ENCODE data around the gene TUT7.

The TUT7 gene

GRCh38 chr9:86282077-86282978 is 71.9 kb downstream of the TUT7 start, which contains the start of gene ISCA1:
TSS of gene ISCA1 (minus strand) at chr9:86282538. CDS start at chr9:86282458, 80 bp downstream.
- Histone ChIP-seq H3K4me1 (ENCODE audit: insufficient read depth, low read length) (peaks cover 29% of the 10 kb centered on the region), H2AFZ (ENCODE audit: low read depth, low read length) (peak within 1 kb of the TSS; percentile 80), H3K27me3 (ENCODE audit: insufficient read depth, low read length, poor library complexity) (no peaks in the 10 kb centered on the region), H3K36me3 (ENCODE audit: insufficient read depth, low read length) (peaks cover 11% of the 10 kb centered on the region), H3K4me2 (ENCODE audit: insufficient read depth, low read length) (peak within 1 kb of the TSS; percentile 97), H3K27ac (ENCODE audit: low read length) (peak within 1 kb of the TSS; percentile 89), H4K20me1 (ENCODE audit: insufficient read depth, low read length) (peaks cover 12% of the 10 kb centered on the region; the same call in 1 of the 2 replicates), H3K9ac (ENCODE audit: low read depth, low read length) (peak within 1 kb of the TSS; percentile 96), H3K79me2 (ENCODE audit: insufficient read depth, low read length) (peaks cover 49% of the 10 kb centered on the region), H3K4me3 (ENCODE audit: low read depth in 1 of 2, low read length in 2 of 2) (peak within 1 kb of the TSS; percentile 69 to 100), H3K9me3 (ENCODE audit: insufficient read depth, low read length, severe bottlenecking) (no peaks in the 10 kb centered on the region)
- DNase-seq, result peak; percentile 96
- ATAC-seq (ENCODE audit: insufficient read depth, low read depth), result peak; percentile 88
- TF ChIP-seq EZH2 (IDR thresholded peaks at IDR 0.05; ENCODE audit: borderline replicate concordance, low read depth, low read length, severe bottlenecking), result no peak
- TF ChIP-seq CTCF (IDR thresholded peaks at IDR 0.05; ENCODE audit: borderline replicate concordance, extremely low read depth, low read length, poor library complexity, severe bottlenecking), result no peak

- ATAC-seq (ENCODE audit: insufficient read depth, low read depth) (peak; percentile 31), DNase-seq (no peak)
- Histone ChIP-seq H3K4me3 (ENCODE audit: low read depth in 1 of 2, low read length in 2 of 2) (peak overlapping the region; percentile 69 to 100), H3K4me1 (ENCODE audit: insufficient read depth, low read length) (peaks cover 29% of the 10 kb centered on the region), H3K9ac (ENCODE audit: low read depth, low read length) (peak overlapping the region; percentile 96), H3K36me3 (ENCODE audit: insufficient read depth, low read length) (peaks cover 11% of the 10 kb centered on the region), H2AFZ (ENCODE audit: low read depth, low read length) (peak overlapping the region; percentile 80), H3K9me3 (ENCODE audit: insufficient read depth, low read length, severe bottlenecking) (no peaks in the 10 kb centered on the region), H3K4me2 (ENCODE audit: insufficient read depth, low read length) (peak overlapping the region; percentile 97), H3K27me3 (ENCODE audit: insufficient read depth, low read length, poor library complexity) (no peaks in the 10 kb centered on the region), H3K27ac (ENCODE audit: low read length) (peak overlapping the region; percentile 89), H4K20me1 (ENCODE audit: insufficient read depth, low read length) (peaks cover 12% of the 10 kb centered on the region; the same call in 1 of the 2 replicates), H3K79me2 (ENCODE audit: insufficient read depth, low read length) (peaks cover 56% of the 10 kb centered on the region)
- no peak for TF ChIP-seq EZH2 (IDR thresholded peaks at IDR 0.05; ENCODE audit: borderline replicate concordance, low read depth, low read length, severe bottlenecking)
- no peak for TF ChIP-seq CTCF (IDR thresholded peaks at IDR 0.05; ENCODE audit: borderline replicate concordance, extremely low read depth, low read length, poor library complexity, severe bottlenecking)
Observed at GRCh38 chr9:86281593-86282076, 72.6 kb downstream of the TUT7 start.

DNA sequence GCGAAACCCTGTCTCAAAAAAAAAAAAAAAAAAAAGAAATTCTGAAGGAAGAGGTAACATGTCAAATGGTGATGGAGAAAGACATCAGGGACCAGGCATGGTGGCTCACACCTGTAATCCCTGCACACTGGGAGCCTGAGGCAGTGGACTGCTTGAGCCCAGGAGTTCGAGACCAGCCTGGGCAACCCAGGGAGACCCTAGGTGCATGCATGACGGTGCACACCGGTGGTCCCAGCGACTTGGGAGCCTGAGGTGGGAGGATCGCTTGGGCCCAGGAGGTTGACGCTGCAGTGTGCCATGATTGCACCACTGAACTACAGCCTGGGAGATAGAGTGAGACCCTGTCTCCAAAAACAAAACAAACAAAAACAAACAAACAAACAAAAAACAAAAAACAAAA is 73.6 kb downstream of the TUT7 start:
- H3K79me2 ChIP-seq (ENCODE audit: insufficient read depth, low read length), result peaks cover 62% of the 10 kb centered on the region
- peaks cover 29% of the 10 kb centered on the region for H3K4me1 ChIP-seq (ENCODE audit: insufficient read depth, low read length)
- ATAC-seq (ENCODE audit: insufficient read depth, low read depth) (no peak), DNase-seq (no peak)
- H3K36me3 ChIP-seq (ENCODE audit: insufficient read depth, low read length), result peaks cover 11% of the 10 kb centered on the region
- H3K4me2 ChIP-seq (ENCODE audit: insufficient read depth, low read length), result peak overlapping the region; percentile 97
- H3K4me3 ChIP-seq (ENCODE audit: low read depth in 1 of 2, low read length in 2 of 2), result peak overlapping the region in 1 of 2 experiments; percentile 100; a peak in 3 of 4 replicates
- H3K27me3 ChIP-seq (ENCODE audit: insufficient read depth, low read length, poor library complexity), result no peaks in the 10 kb centered on the region
- H4K20me1 ChIP-seq (ENCODE audit: insufficient read depth, low read length), result peaks cover 12% of the 10 kb centered on the region; the same call in 1 of the 2 replicates
- no peaks in the 10 kb centered on the region for H3K9me3 ChIP-seq (ENCODE audit: insufficient read depth, low read length, severe bottlenecking)
- H2AFZ ChIP-seq (ENCODE audit: low read depth, low read length), result no peak overlapping the region
- TF ChIP-seq CTCF (IDR thresholded peaks at IDR 0.05; ENCODE audit: borderline replicate concordance, extremely low read depth, low read length, poor library complexity, severe bottlenecking), result no peak
- no peak for TF ChIP-seq EZH2 (IDR thresholded peaks at IDR 0.05; ENCODE audit: borderline replicate concordance, low read depth, low read length, severe bottlenecking)
- peak overlapping the region; percentile 96 for H3K9ac ChIP-seq (ENCODE audit: low read depth, low read length)
- 0 out of 2 replicates have a peak overlapping the region, but pooled peaks have one; percentile 20 for H3K27ac ChIP-seq (ENCODE audit: low read length)

Measured in DND-41 (cell line).